Stimulated activated naive CD8-positive, alpha-beta T cell treated with anti-CD3 and anti-CD28 coated beads, Interleukin-15, Interleukin-2, amounts not matched to agents 100 U/mL and 50 U/mL, for 24 hours (primary cell): ENCODE results near the gene IDS.
"Not testable (repeated sequence)": the region's sequence is repeated elsewhere in the genome, so short reads cannot be mapped to it uniquely, and the experiment has no call there.

Experiments used
- ATAC-seq: fragments of 150-1000 bp; cut with Tn5 transposase; one replicate; pipeline ENCODE4 v1.10.0; 2021
- DNase-seq: peaks from one replicate; pipeline ENCODE4 v3.0.0; 2021

IDS gene

DNA sequence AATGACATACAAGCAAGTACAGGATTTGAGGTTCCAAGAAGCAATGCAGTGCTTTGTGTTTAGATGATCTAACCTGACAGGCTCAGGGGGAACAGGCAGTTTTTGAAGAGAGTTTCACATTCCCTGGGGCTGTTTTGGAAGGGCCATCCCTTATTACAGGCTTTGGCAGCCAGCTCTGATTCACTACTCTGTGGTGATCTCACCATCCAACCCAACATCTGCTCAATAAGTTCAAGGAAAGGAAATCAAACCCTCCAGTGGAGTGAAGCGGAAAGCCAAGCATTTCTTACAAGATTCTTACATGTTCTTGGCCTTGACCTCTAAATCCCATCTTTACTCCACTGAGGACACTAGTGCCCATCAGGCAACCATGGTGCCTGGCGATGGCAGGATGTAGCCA, 7.5 kb downstream of the IDS start:
- ATAC-seq (no peak), DNase-seq (no peak)

GRCh38 chrX:149497054-149497453, 8.1 kb downstream of the IDS start:
- DNase-seq: no peak
- ATAC-seq: no peak

DNA sequence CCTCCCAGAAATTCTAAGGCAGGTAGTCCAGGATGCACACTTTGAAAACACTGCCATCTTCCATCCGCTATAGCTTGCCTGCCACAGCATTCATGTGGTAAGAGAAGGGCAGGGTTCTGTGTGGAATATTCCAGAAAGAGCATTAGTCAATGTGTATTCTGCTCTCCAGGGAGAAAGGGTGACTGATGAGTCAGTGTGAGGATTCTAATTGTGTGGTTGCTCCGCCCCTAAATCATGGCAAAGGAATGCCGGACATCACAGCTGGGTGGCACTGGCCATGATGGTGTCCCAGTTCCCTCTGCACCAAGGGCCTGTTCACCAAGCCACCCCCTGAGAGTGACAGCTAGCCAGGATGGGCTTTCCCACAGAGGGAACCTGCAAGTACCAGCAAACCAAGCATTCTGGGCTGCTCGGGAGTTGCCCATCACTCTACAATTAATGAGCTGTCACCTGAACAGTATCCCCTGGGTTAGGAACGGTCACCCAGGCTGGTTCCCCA, 9.5 kb downstream of the IDS start:
- ATAC-seq (no peak), DNase-seq (no peak)

- no peak for DNase-seq
- no peak for ATAC-seq
These were observed 10.1 kb downstream of the IDS start for GRCh38 chrX:149494844-149495565.

- no peak for ATAC-seq
- no peak for DNase-seq
These were observed 11.2 kb downstream of the IDS start for GRCh38 chrX:149493567-149494562.

DNA sequence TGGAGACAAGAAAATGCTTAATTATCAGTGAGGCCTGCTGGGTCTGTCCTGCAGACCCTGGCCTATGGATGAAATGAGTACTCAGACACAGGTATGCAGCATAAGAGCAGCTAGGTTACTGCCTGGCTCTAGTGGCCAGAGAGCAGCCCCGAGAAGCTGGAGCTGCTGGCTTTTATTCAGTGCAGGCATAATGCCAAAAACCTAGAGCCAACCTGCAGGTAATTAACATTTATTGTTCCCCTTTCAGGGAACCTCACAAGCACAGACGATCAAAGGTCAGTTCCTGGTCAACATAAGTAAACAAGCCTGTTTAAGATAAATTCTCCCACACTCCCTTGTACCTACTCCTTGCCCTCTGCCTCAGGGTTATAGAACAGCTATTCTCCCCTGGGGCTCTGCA, 13.3 kb downstream of the IDS start:
- no peak for DNase-seq
- no peak for ATAC-seq

DNA sequence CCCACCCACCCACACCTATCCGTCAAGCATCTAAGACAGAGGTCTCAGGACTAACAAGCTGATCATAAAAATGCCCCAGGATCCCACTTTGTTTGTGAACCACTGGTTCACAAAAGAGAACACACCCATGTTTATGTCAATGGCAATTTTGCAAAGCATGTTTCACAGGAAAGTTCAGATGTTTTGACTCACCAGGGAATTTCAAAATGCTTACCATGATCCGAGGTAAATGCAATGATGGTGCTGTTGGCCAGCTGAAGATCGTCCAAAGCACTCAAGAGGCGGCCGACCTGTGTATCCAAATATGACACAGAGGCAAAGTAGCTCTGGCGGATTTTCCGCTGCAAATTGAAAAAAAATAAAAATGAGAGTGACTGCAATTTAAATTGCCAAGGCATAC, 15.0 kb downstream of the IDS start:
- no peak for ATAC-seq
- DNase-seq: no peak

GRCh38 chrX:149488411-149489052, 16.6 kb downstream of the IDS start:
- not testable (repeated sequence) for DNase-seq, ATAC-seq

DNA sequence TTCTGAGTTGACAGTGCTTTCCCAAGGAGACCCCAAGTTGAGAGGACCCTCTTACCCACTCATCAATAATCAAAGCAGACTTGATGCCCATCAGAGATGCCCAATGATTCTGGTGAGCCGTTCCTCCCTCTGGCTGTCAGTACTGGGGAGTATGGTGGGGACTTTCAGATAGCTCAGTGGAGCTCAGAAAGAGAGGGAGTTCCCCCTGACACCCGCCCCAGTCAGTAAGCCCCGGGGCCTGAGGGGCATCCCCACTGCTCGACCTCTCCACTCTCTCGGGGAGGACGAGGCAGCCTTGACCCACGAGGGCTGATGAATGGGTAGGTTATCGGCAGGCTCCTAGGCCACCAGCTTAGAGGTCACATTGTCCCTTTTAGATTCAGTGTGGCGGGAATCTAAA, 17.1 kb downstream of the IDS start:
- not testable (repeated sequence) for DNase-seq, ATAC-seq

DNA sequence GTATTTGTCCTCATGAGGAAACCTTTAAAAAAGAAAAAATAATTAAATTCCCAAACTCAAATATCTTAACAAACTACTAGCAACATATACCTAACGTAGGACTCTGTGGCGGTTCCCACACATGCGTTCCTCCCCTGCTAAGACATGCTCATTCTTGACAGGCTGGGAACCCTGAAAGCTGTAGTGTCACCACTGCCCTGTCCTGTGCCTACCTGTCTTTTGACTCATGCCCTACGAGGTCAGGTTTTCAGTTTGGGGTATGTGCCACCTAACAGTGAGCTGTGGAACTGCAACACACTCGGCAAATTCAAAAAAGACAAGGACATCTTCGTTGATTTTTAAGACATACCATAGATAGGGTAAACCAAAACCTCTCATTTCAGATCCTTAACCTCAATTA, 17.8 kb downstream of the IDS start:
- no peak for DNase-seq

GRCh38 chrX:149476513-149476912, 28.6 kb downstream of the IDS start:
- ATAC-seq (no peak), DNase-seq (no peak)

More for the DNA sequence above, 17.8 kb downstream of the IDS start:
- ATAC-seq: no peak

GRCh38 chrX:149473966-149474365, 31.1 kb downstream of the IDS start:
- ATAC-seq (no peak), DNase-seq (no peak)

DNA sequence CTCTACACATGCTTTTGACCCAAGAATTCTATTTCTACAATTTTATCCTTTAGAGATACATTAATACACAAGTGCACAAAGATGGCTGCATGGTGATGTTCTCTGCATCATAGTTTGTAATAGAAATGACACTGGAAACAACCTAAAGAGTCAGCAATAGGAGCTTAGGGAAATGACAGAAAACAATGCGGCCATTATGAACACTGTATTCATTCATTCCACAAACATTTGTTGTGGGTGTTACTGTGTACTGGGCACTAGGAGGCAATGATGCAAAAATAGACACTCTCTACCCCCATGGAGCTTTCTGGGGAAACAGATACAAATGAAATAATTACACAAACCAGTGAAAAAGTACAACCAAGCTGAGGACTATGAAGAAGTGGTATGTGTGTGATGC, 32.0 kb downstream of the IDS start:
- no peak for ATAC-seq
- no peak for DNase-seq

DNA sequence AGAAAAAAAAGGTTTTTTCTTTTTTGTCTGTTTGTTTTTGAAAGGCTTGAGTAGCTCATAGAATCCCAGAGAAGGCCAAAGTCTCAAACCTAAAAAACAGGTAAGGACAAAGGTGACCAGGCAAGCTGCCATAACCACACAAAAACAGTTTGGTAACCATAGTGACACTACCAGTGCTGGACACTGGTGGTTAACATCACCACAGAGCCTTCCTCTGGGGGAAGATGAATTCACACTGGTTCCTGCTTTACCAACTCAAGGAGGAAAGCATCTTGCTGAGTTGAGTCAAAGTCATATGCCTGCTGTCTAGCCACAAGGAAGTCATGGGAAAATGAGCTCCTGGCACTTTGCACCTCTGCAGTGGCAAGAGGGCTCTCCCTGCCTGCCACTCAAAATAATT, 32.5 kb downstream of the IDS start:
- DNase-seq (no peak), ATAC-seq (no peak)

DNA sequence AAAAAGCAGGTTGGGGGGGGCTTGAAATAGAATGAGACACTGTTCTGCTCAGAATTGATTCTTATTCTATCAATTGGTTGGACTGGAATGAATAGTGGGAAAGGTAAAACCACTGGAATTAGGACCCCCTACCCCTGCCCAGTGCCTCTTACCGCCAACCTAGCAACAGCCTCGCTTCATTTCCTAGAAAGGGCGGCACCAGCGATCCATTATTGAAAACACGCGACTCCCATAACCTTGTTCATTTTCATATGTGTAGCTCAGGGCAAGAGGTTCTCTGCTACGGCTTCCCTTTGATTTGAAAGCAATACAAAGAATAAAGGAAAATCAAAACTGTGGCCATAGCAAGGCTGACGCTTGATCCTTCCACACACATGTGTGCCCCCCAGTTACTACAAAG, 33.7 kb downstream of the IDS start:
- ATAC-seq (no peak), DNase-seq (no peak)

DNA sequence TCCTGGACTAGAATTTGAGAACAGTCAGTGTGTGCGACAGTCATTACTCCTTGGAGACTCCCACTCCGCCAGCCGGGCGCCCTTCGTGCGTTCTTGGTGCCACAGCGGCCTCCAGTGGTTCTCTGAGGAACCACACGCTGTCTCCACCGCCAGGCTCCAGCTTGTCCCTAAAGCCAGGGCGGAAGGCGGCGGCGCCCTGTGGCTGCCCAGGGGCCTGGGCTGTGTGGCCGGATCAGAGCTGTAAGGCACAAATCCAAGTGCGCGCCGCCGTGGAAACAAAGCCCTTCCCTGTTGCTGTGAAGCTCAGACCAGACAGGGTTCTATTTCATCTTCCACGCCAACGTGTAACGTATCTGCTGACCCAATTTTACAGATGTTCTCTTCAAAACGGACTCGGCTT, 34.2 kb downstream of the IDS start:
- DNase-seq: peak; percentile 65
- peak; percentile 86 for ATAC-seq

GRCh38 chrX:149469406-149469805, 35.7 kb downstream of the IDS start:
- DNase-seq: no peak
- ATAC-seq: no peak

DNA sequence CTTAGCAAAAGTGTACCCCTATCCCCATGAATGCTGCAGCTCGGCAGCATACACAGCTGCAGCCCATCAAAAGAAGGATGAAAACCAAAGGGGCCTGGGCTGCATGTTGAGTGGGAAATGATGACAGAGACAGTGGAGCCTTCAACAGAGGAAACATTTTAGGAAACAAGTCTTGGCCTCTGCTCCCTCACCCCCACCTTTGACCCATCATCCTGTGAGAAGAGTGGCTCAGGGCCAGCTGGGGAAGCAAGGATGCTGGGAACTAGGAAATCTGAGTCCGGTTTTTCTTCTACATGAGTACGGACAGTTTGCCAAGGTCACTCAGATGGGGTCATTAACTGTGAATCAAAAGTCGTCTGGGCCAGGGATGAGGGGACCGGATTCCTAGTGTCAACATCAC, 37.2 kb downstream of the IDS start:
- ATAC-seq: no peak
- DNase-seq: no peak

GRCh38 chrX:149467461-149467860, 37.6 kb downstream of the IDS start:
- DNase-seq (no peak), ATAC-seq (no peak)

DNA sequence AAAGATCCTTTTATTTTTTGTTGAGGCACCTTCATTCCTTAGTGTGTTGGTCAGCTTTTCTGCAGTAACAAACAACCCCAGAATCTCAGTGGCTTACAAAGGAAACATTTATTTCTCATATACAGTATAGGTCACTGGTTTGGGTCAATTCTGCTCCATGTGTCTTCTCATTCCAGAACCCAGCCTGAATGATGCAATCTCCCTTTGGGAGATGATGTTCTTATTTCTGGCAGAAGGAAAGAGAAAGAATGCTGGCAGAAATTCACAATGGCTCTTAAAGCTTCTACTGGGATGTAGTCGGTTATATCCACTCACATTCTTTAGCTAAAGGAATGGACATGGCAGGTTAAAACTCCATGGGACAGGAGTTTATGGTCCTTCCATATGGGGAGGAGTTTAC, 42.3 kb downstream of the IDS start:
- no peak for ATAC-seq
- DNase-seq: no peak

DNA sequence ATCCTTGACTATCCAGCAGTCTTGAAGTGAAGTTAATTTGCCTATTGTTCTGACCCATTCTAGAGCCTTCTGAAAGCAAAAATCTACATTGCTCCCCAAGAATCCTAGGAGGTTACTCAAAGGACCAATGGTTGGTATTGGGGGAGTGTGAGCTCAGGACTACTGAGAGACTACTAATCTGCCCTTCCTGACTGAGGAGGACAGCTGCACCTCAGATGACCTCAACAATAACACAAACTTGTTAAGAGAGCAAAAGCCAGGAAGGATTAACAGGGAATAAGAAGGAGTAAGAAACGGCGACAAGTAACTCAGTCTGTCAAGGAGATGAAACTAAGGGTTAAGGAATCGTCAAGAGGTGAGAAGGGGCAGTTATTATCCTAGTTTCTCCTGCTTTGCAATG, 43.4 kb downstream of the IDS start:
- ATAC-seq (no peak), DNase-seq (no peak)

GRCh38 chrX:149458586-149458985, 46.5 kb downstream of the IDS start:
- no peak for ATAC-seq

More at GRCh38 chrX:149458586-149458985, 46.5 kb downstream of the IDS start:
- DNase-seq: no peak
